Measurements from ENCODE around the gene ANAPC16. TPM values are rescaled to one million over a fixed set of nuclear protein-coding genes. Genes with fewer than 3 reads are reported as not detected.

The ANAPC16 gene
- polyA plus RNA-seq, 2 of the 4 experiments (the other 2 are of a cell fraction) = 75.1 to 165 TPM

GRCh38 chr10:72167118-72167517, 48.7 kb upstream of the ANAPC16 start:
- Histone ChIP-seq H3K4me3 (no peak overlapping the region), H3K9me3 (no peaks in the 10 kb centered on the region), H3K4me2 (no peak overlapping the region), H3K27ac (peak overlapping the region; percentile 15 to 93; a peak in 3 of 6 replicates), H3K4me1 (peaks cover 65% of the 10 kb centered on the region)
- CTCF ChIA-PET = interaction anchor here (0.7 to 1.0 kb wide), 2 partner anchors 107 to 271 kb away, joined by 3 read pairs; partner anchors contain the start of gene DDIT4
- ATAC-seq (no peak), FAIRE-seq (no peak), DNase-seq (ENCODE audit: low read depth in 1 of 2, low spot score in 1 of 2) (no peak)
- POLR2A ChIA-PET = no interaction called here
- TF ChIP-seq CTCF (IDR thresholded peaks at IDR 0.05) = no peak
- no peak for TF ChIP-seq BCL3 (IDR thresholded peaks at IDR 0.05)
- no peak for TF ChIP-seq PBX3 (IDR thresholded peaks at IDR 0.05)
- no peak for TF ChIP-seq HMGXB4 (CRISPR knock-in tag; IDR thresholded peaks at IDR 0.05; ENCODE audit: borderline replicate concordance)
- TF ChIP-seq JUNB (IDR thresholded peaks at IDR 0.05) = no peak
- TF ChIP-seq ELK1 (IDR thresholded peaks at IDR 0.05; ENCODE audit: low read depth, low read length) = no peak
- no peak for TF ChIP-seq HEYL (CRISPR knock-in tag; IDR thresholded peaks at IDR 0.05)
- TF ChIP-seq ESRRA (IDR thresholded peaks at IDR 0.05; ENCODE audit: borderline replicate concordance, low read length) = no peak
- 92% methylated on average over 3 of the region's 3 CpGs for WGBS (ENCODE audit: missing lambda C conversion rate)

GRCh38 chr10:72170263-72170662, 45.5 kb upstream of the ANAPC16 start:
- ATAC-seq (peak; percentile 68 to 77), FAIRE-seq (peak; percentile 94), DNase-seq (ENCODE audit: low read depth in 1 of 2, low spot score in 1 of 2) (peak; percentile 35 to 95)
- no peaks in the 10 kb centered on the region for H3K9me3 ChIP-seq
- peak overlapping the region; percentile 78 for H3K4me2 ChIP-seq
- peaks cover 79% of the 10 kb centered on the region for H3K4me1 ChIP-seq
- WGBS (ENCODE audit: missing lambda C conversion rate) = 0% methylated on average over 4 of the region's 4 CpGs
- H3K4me3 ChIP-seq = no peak overlapping the region
- POLR2A ChIA-PET = interaction anchor here (1.4 to 1.6 kb wide), 2 partner anchors 46 to 103 kb away, joined by 8 to 14 read pairs; partner anchors contain the start of genes ANAPC16, ASCC1 and DDIT4
- TF ChIP-seq GATA3 (IDR thresholded peaks at IDR 0.05; ENCODE audit: borderline replicate concordance) (peak; percentile 77), FOSL2 (IDR thresholded peaks at IDR 0.05) (no peak), FOSL2 (CRISPR knock-in tag; IDR thresholded peaks at IDR 0.05) (peak; percentile 28; the same call in 1 of the 2 replicates), ELK1 (IDR thresholded peaks at IDR 0.05; ENCODE audit: low read depth, low read length) (no peak), RAD21 (conservative IDR thresholded peaks at IDR 0.05 in 1 of 2, IDR thresholded peaks at IDR 0.05 in 1 of 2) (peak in 1 of 2 experiments; percentile 23; a peak in 1 of 5 replicates), EP300 (IDR thresholded peaks at IDR 0.05) (peak; percentile 36 to 42; a peak in 2 of 5 replicates), CBX8 (IDR thresholded peaks at IDR 0.05) (no peak), ZNF302 (CRISPR knock-in tag; IDR thresholded peaks at IDR 0.05) (no peak), MAX (IDR thresholded peaks at IDR 0.05) (peak; percentile 70), HOXB5 (CRISPR knock-in tag; IDR thresholded peaks at IDR 0.05) (no peak), CEBPB (IDR thresholded peaks at IDR 0.05) (peak in 1 of 2 experiments; percentile 62; a peak in 2 of 4 replicates), HOXA7 (CRISPR knock-in tag; IDR thresholded peaks at IDR 0.05) (no peak), REST (IDR thresholded peaks at IDR 0.05) (no peak), JUN (IDR thresholded peaks at IDR 0.05) (peak in 1 of 2 experiments; percentile 53; a peak in 1 of 5 replicates), EHMT2 (IDR thresholded peaks at IDR 0.05; ENCODE audit: low read depth) (no peak), ZFP36 (IDR thresholded peaks at IDR 0.05; ENCODE audit: borderline replicate concordance, partially characterized antibody) (no peak), SMC3 (IDR thresholded peaks at IDR 0.05) (no peak), HOXB13 (CRISPR knock-in tag; IDR thresholded peaks at IDR 0.05; ENCODE audit: low read depth) (no peak)
- CTCF ChIA-PET = no interaction called here
- peak overlapping the region; percentile 93 to 98 for H3K27ac ChIP-seq

Measured in A549 (cell line).